ENCODE results near the gene WDR7.

DNA sequence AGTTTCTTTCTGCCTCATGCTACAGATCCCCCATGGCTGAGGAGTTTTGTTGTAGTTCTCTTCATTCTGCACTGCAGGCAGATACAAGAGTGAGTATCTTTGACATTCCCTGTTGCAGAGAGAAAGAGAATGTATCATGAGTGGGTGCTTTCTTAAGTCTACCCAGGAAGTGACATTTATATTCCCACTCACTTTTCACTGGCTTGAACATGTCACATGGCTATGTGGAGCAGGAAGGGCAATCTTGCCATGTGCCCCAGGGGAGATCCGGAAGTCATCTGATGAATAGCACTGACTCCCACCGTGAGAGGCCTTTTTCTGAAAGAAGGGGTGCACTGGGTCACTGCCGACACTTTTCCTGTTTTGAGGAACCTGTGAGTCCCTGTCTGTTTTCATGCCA lies 429.3 kb downstream of the WDR7 start:
- no peak for TF ChIP-seq POLR2A (IDR thresholded peaks at IDR 0.05; ENCODE audit: low read depth, low read length)
- no peak for TF ChIP-seq CTCF (IDR thresholded peaks at IDR 0.05 in 2 of 3, conservative IDR thresholded peaks at IDR 0.05 in 1 of 3; ENCODE audit: control insufficient read depth in 2 of 3, extremely low read depth in 1 of 3, insufficient read depth in 1 of 3, low read depth in 3 of 3, low read length in 3 of 3)
- TF ChIP-seq, protein P1, sequence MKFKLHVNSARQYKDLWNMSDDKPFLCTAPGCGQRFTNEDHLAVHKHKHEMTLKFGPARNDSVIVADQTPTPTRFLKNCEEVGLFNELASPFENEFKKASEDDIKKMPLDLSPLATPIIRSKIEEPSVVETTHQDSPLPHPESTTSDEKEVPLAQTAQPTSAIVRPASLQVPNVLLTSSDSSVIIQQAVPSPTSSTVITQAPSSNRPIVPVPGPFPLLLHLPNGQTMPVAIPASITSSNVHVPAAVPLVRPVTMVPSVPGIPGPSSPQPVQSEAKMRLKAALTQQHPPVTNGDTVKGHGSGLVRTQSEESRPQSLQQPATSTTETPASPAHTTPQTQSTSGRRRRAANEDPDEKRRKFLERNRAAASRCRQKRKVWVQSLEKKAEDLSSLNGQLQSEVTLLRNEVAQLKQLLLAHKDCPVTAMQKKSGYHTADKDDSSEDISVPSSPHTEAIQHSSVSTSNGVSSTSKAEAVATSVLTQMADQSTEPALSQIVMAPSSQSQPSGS (IDR thresholded peaks at IDR 0.05; ENCODE audit: low read length): no peak
- no peak for TF ChIP-seq DPF2 (IDR thresholded peaks at IDR 0.05)
- TF ChIP-seq RAD21 (IDR thresholded peaks at IDR 0.05; ENCODE audit: insufficient read depth, low read depth, low read length): no peak
- no peak for TF ChIP-seq FOXK2 (IDR thresholded peaks at IDR 0.05)
- TF ChIP-seq SMAD5 (IDR thresholded peaks at IDR 0.05; ENCODE audit: low read depth): no peak
- no peak for TF ChIP-seq MAX (IDR thresholded peaks at IDR 0.05; ENCODE audit: low read depth, low read length)
- TF ChIP-seq BRCA1 (IDR thresholded peaks at IDR 0.05; ENCODE audit: low read depth, low read length): no peak
- TF ChIP-seq POLR2AphosphoS5 (IDR thresholded peaks at IDR 0.05; ENCODE audit: low read length): no peak
- no peak for TF ChIP-seq CBFB (IDR thresholded peaks at IDR 0.05; ENCODE audit: low read depth)
- no peak for TF ChIP-seq ASH2L (IDR thresholded peaks at IDR 0.05; ENCODE audit: borderline replicate concordance, low read depth)
- TF ChIP-seq CBX3 (IDR thresholded peaks at IDR 0.05; ENCODE audit: borderline replicate concordance, low read depth): no peak
- no peak for TF ChIP-seq SMC3 (IDR thresholded peaks at IDR 0.05; ENCODE audit: borderline replicate concordance, low read length)
